AG04449 (cell line): ENCODE results near the gene ATP4B.

Experiments used
- CTCF ChIA-PET: fragments of 350-600 bp; formaldehyde crosslinking; extraction: SDS; loops from one replicate; lab custom pipeline; 2021; ENCODE audit warnings: antibody characterized with exemption; lab: Yijun Ruan, JAX
- POLR2A ChIA-PET: fragments of 400-600, 350-600 bp; formaldehyde crosslinking; extraction: SDS; loops from one replicate; lab custom pipeline; 2020; ENCODE audit warnings: antibody characterized with exemption, inconsistent platforms; lab: Yijun Ruan, JAX
- DNase-seq: peaks from one replicate; pipeline ENCODE4 v3.0.0-alpha.2; 2010; ENCODE audit warnings: low read depth, low spot score
- H3K4me3 ChIP-seq: 2 replicates; pipeline ENCODE4 v1.5.1; 2011; ENCODE audit warnings: low read depth, mild to moderate bottlenecking, control low read depth, low read length
- TF ChIP-seq, protein P1 (sequence below): IDR thresholded peaks from one replicate; pipeline ENCODE4 v1.5.1; 2011; ENCODE audit warnings: mild to moderate bottlenecking, moderate library complexity, low read length, control low read depth, inconsistent platforms; ENCODE audit not compliant: insufficient read depth; ENCODE audit errors: missing control alignments

Gene ATP4B

DNA sequence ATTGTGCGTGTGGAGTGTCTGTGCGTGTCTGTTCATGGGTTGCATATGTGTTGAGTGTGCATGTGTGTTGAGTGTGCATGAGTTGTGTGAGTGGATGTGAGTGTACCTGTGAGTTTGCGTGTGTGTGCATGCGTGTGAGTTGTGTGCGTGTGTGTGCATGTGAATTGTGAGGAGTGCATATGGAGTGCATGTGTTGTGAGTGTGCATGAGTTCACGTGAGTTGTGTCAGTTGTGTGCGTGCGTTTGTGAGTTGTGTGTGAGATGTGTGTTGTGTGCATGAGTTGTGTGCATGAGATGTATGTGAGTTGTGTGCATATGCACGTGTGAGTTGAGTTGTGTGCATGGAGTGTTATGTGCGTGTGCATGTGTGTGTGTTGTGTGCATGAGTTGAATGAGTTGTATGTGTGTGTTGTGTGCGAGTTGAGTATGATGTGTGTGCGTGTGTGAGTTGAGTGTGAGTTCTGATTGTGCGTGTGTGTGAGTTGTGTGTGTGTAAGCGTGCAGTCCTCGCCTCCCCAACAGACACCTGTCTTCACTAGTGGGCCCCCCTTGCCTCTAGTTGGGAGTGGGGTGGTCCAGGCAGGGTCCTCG is 44.1 kb downstream of the ATP4B start:
- H3K4me3 ChIP-seq: no peak overlapping the region
- DNase-seq: no peak
- TF ChIP-seq, protein P1, sequence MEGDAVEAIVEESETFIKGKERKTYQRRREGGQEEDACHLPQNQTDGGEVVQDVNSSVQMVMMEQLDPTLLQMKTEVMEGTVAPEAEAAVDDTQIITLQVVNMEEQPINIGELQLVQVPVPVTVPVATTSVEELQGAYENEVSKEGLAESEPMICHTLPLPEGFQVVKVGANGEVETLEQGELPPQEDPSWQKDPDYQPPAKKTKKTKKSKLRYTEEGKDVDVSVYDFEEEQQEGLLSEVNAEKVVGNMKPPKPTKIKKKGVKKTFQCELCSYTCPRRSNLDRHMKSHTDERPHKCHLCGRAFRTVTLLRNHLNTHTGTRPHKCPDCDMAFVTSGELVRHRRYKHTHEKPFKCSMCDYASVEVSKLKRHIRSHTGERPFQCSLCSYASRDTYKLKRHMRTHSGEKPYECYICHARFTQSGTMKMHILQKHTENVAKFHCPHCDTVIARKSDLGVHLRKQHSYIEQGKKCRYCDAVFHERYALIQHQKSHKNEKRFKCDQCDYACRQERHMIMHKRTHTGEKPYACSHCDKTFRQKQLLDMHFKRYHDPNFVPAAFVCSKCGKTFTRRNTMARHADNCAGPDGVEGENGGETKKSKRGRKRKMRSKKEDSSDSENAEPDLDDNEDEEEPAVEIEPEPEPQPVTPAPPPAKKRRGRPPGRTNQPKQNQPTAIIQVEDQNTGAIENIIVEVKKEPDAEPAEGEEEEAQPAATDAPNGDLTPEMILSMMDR: no peak
- POLR2A ChIA-PET: no interaction called here
- CTCF ChIA-PET: no interaction called here

DNA sequence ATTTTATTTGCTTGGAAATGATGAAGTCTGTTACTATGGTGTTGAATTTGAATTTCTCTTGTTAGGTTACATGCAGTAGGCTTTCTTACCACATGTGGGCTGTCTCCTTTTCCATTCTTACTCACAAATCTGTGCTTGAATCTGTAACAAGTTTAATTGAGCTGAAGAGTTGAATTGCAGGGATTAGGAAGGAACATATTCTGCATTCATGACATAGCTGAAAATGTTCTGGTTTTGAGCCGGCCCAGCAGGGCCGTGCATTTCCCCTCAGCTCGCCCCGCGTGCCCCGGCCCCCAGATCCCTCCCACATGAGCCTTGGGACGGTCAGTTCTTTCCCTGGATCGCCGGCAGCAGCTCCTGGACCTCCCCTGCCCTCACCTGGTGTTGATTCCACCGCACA is 45.4 kb downstream of the ATP4B start:
- no peak for DNase-seq
- ChIA-PET CTCF (interaction anchor here (1.4 to 1.6 kb wide), 2 partner anchors 9 kb away, joined by 3 to 7 read pairs; no protein-coding TSS in a partner anchor), POLR2A (no interaction called here)
- TF ChIP-seq, protein P1: no peak
- H3K4me3 ChIP-seq: no peak overlapping the region

DNA sequence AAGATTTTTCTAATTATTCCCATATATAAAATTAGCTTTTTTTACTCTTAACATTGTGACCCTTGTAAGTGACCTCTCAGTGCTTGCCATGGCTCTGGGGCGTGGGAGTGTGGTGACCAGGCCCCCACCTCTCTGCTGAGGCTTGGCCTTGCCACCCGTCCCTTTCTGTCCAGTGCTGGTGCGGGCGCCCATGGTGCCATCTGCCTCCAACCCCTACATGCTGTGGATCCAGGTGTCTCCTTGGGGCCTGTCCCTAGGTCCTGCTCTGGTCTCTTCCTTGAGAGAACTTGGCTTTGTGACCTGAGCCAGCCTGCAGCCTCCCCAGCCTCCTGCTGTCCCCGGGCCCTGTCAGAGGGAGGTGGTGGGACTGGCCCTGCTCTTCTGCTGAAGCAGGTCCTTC is 46.0 kb downstream of the ATP4B start:
- no peak for DNase-seq
- TF ChIP-seq, protein P1: no peak
- no peak overlapping the region for H3K4me3 ChIP-seq
- POLR2A ChIA-PET: no interaction called here
- CTCF ChIA-PET: interaction anchor here (1.3 to 1.6 kb wide), 3 partner anchors 9 to 50 kb away, joined by 3 to 7 read pairs (median 4); no protein-coding TSS in a partner anchor

DNA sequence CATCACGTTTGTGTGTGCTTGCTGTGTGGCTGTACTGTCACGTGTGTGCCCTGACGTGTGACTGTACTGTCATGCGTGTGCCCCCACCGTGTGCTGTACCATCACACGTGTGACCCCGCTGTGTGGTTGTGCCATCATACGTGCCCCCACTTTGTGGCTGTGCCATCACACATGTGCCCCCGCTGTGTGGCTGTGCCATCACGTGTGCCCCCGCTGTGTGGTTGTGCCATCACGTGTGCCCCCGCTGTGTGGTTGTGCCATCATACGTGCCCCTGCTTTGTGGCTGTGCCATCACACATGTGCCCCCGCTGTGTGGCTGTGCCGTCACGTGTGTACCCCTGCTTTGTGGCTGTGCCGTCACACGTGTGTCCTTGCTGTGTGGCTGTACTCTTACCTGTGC is 47.7 kb downstream of the ATP4B start:
- POLR2A ChIA-PET: no interaction called here
- TF ChIP-seq, protein P1: no peak
- H3K4me3 ChIP-seq: no peak overlapping the region
- no peak for DNase-seq
- CTCF ChIA-PET: no interaction called here

DNA sequence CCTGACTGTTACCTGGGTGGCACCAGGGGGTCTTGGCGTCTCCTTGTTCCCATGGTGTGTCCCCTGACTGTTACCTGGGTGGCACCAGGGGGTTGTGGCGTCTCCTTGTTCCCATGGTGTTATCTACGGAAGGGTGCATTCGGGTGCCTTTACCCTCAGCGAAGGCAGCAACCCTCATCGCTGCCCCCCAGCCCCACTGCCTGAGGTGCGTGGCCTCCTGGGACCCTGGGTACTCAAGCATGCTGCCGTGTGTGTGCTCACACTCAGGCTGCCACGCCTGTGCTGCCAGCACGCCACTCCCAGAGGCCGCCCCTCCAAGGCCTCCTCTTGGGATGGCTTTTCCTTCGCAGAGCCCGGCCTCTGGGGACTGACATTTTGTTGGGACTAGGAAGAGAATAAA is 48.4 kb downstream of the ATP4B start:
- CTCF ChIA-PET: no interaction called here
- no peak for DNase-seq
- POLR2A ChIA-PET: no interaction called here
- no peak overlapping the region for H3K4me3 ChIP-seq
- TF ChIP-seq, protein P1: no peak

DNA sequence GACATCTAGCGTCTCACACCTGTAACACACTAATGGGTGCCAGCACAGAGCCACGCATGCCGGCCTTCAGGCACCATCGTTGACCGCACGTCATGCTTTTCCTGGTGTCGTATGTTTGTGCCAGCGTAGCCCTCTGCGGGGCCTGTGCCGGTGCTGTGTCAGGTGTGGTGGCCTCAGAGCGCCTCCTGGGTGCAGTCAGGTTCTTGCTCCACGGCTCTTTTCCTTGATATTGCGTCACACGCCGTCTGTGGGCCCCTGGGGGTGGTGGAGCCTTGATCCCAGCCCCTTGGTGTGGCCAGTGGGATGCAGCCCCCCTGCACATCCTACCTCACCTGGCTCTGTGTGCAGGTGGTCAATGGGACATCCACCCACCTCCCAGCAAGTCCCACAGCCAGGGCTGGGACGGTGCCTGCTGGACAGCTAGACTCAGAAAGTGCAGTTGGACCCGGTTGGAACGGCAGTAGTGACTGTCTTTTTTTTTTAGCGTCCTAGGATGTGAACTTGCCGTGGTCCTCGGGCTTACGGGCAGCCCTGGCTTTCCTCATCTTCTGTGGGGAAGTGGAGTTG is 48.9 kb downstream of the ATP4B start:
- no peak for DNase-seq
- TF ChIP-seq, protein P1: no peak
- H3K4me3 ChIP-seq: no peak overlapping the region
- CTCF ChIA-PET: no interaction called here
- POLR2A ChIA-PET: no interaction called here
